Islet of Langerhans (tissue), 1 donor: Measurements from ENCODE around the gene STX7.
"Not testable (repeated sequence)": the region's sequence is repeated elsewhere in the genome, so short reads cannot be mapped to it uniquely, and the experiment has no call there.

Source experiments
- FAIRE-seq: peaks from one replicate; lab custom pipeline; 2011; peaks lifted over from hg19 to GRCh38; lab: Jason Lieb, UNC

Gene STX7

GRCh38 chr6:132512638-132513632 lies at the start of gene STX7:
STX7 (minus strand) TSS chr6:132513116; CDS start chr6:132503530, 9,586 bp downstream.
- no peak for FAIRE-seq

GRCh38 chr6:132560087-132560486 lies 47.2 kb upstream of the STX7 start:
- not testable (repeated sequence) for FAIRE-seq

DNA sequence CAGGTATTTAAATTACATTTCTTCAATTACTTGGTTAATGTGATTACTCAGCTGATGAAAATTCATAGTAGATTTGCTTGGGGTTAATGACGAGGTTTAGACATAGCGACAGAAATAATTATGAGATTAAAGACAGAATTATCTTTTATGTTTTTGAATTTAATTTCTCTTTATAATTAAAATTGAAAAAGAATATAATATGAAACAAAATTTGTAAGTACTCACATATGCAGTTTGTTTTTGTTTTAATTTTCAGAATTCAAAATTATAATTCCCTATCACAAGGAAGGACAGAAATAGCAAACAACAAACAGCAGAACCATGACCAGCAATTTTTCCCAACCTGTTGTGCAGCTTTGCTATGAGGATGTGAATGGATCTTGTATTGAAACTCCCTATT lies 39.5 kb upstream of the STX7 start, which contains the start of gene TAAR8:
Gene TAAR8, plus strand, starts transcription at position 301 of the 400 bp plus-strand sequence. Its CDS starts 21 bp downstream, at position 322.
- FAIRE-seq, result no peak

- no peak for FAIRE-seq
These were observed 38.3 kb upstream of the STX7 start for GRCh38 chr6:132551214-132551613.

- no peak for FAIRE-seq
These were observed 36.0 kb upstream of the STX7 start for GRCh38 chr6:132548746-132549463.

- FAIRE-seq, result no peak
These were observed 31.9 kb upstream of the STX7 start for GRCh38 chr6:132544826-132545225.

DNA sequence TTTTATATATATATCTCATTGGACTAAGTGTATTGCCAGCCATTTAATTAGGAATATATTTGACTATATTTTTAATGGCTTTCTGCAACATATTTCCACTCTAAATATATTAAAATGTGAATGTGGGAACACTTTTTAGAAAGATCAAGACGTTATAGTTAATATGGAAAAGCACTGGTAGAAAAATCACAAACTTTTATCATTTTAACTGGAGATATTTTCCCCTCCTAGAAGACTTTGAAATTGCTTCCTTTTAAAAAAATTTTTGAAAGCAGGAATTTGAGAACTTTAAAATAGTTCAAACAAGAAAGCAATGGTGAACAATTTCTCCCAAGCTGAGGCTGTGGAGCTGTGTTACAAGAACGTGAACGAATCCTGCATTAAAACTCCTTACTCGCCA lies 25.1 kb upstream of the STX7 start, which contains the start of gene TAAR9:
Gene TAAR9, plus strand, starts transcription at position 301 of the 400 bp plus-strand sequence. Its CDS starts 13 bp downstream, at position 314.
- no peak for FAIRE-seq

DNA sequence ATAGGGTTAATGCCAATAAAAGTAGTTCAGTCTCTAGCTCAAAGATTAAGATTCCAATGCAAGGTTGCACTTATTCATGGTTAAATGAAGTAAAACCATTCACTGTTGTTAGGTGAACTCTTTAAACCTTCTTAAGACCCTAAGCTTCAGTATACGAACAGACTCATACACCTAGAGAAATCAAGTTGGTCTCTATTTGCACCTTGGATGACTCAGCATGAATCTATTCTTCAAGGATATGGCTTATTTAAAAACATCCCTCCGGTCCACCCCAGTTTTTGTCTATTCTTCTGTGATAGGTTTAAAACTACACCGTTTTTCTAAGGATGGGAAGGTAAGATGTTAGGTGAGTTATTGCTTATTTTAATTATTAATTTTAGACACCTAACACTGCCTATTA lies 24.2 kb upstream of the STX7 start:
- no peak for FAIRE-seq

GRCh38 chr6:132534546-132534945 lies 21.6 kb upstream of the STX7 start:
- not testable (repeated sequence) for FAIRE-seq

GRCh38 chr6:132530293-132530974 lies 17.5 kb upstream of the STX7 start:
- peak; percentile 92 for FAIRE-seq

GRCh38 chr6:132527791-132528190 lies 14.9 kb upstream of the STX7 start:
- no peak for FAIRE-seq

DNA sequence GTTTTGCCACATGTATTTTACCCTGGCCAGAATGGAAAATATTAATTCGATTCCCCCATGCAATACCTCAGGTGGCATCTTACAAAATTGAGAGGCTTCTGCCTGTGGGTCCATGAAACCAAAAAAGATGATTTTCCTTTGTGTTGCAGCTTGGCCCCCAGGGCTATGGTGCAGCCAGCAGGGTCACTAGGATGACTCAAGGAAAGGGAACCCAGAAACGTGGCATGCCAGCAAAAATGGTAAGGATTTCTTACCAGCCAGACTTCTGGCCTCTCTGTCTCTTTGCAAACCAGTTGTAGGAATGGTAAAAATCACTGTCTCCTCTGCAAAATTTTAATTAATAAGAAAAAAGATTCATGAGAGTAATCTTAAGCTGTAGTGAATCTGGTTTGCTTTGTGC lies 13.5 kb upstream of the STX7 start:
- FAIRE-seq, result no peak

- no peak for FAIRE-seq
These were observed 12.9 kb upstream of the STX7 start for GRCh38 chr6:132525866-132526265.

GRCh38 chr6:132524646-132525045 lies 11.7 kb upstream of the STX7 start:
- FAIRE-seq, result no peak

DNA sequence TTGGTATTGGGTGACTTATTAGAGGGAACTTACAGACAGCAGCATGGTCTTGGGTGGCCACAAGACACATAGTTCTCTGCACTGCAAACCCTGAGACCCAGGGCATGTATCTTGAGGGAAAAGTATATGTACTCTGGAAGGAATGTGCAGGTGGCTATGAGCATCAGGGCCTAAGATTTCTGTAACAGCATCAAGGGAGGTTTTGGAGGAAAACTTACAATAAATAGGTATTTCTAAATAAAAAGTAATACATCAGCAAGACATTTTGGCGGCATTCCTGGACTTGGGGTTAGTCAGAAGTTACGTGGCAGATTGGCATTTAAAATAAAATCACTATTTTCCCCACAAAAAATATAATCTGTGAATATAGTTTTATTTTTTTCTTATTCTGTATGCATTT lies 8.0 kb upstream of the STX7 start:
- FAIRE-seq, result no peak

GRCh38 chr6:132515386-132515785 lies 2.5 kb upstream of the STX7 start:
- FAIRE-seq, result no peak

- FAIRE-seq, result no peak
These were observed 1.1 kb upstream of the STX7 start for GRCh38 chr6:132513831-132514545.

DNA sequence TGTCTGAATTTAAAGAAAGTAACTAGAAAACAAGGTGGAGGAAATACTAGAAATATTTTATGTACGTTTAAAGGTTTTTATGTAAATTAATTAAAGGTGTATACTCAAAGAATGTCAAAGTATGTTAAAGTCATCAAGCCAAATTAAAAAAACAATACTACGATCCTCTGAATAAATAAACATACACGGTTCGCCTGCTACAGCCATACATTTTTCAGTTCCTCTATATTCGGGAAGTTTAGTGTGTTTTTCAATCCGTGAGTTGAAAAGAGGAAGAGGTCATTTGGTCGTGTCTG lies 626 bp downstream of the STX7 start:
- peak; percentile 73 for FAIRE-seq

DNA sequence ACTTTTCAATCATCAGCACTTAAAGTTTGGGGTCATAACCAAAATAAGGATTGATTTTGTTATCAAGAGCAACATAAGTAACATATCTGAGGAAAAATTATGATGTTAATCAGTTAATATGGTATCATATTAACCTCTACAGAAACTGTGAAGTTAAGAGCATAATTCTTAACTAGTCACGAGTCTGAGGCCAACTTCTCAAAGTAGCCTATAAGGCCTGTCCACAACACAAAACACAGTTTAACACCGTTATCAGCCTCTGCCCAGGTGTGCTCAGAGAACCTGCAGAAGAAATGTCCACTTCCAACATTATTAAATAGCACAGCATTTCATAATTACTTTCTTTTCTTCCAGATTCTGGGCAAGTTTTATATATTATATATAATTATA lies 1.1 kb downstream of the STX7 start:
- FAIRE-seq, result no peak

GRCh38 chr6:132511210-132511830 lies 1.6 kb downstream of the STX7 start:
- no peak for FAIRE-seq
